HG02588 (cell line): ENCODE data around the gene GRK5.
A peak's percentile ranks its signal among the peaks of the same experiment; 100 is the strongest.

Experiments
- ATAC-seq: cut with Tn5 transposase; IDR thresholded peaks from one replicate; pipeline ENCODE4 v1.9.1; 2021; ENCODE audit warnings: mild to moderate bottlenecking, moderate library complexity; ENCODE audit not compliant: unreplicated experiment

GRK5 gene

GRCh38 chr10:119197921-119198320, 9.4 kb upstream of the GRK5 start:
- no peak for ATAC-seq

GRCh38 chr10:119198438-119198837, 8.9 kb upstream of the GRK5 start:
- no peak for ATAC-seq

DNA sequence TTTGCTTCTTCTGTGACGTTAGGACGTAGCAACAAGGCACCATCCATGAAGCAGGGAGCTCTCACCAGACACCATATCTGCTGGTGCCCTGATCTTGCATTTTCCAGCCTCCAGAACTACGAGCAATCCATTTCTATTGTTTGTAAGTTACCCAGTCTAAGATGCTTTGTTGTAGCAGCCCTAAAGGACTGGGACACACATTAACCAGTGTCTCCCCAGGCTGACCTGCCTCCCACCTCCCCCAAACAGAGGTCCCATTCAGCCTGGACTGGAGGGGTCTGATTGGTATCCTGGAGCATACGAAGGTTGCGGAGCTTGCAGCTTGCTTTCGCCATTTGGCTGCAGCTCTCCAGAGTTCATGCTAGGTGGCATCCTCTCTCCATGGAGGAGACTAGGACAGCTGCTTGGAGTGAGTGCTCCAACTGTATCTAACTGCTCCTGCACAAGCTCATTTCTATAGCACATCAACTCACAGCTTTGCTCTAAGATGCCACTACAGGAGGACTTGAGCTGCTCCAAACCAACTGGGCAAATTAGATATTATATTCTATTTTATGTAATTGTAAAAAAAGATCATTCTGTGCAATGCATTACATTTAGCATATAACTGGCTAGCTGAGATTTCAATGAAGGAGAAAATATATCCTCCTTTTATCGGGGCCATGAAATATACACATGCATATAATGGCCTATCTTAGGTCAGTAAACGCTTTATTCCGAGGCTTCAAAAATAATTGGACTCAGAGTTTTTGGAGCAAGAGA, 8.0 kb upstream of the GRK5 start:
- ATAC-seq = no peak

DNA sequence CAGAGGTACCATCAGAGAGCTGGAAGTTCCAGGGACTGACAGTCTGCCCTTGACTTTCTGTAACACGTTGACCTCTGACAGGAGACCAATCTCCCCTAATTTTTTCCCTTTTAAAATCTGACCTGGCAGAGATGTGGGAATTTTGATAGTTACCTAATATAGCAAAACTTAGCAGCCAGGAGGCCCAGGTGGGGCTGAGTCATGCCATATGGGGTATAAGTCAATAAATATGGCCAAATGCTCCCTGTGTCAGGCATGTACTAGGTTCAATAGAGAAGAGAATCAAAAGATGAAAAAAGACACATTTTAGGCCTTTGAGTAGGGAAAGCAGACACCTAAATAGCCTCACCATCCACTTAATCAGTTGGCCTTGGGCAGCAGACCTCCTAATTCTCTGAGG, 6.1 kb upstream of the GRK5 start:
- no peak for ATAC-seq

DNA sequence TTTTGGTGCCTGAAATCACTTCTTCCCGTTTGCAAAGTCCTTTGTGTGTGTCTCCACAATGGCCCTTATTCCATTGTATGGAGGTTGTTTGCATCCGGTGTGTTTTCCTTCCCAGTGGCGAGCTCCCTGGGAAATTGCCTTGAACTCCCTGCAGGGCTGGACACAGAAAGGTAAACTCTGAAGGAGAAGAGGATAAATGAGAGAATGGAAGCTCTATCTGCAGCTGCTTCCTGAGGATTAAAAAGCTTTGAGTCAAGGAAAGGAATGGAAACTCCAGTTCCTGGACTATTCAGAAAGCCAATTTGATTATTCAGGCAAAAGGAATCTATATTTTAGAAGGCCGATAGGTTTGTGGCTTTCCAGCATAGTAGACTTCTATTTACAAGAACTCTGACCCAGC, 4.4 kb upstream of the GRK5 start:
- ATAC-seq = no peak

- ATAC-seq = no peak
Measured at GRCh38 chr10:119205894-119206602, 1.3 kb upstream of the GRK5 start.

DNA sequence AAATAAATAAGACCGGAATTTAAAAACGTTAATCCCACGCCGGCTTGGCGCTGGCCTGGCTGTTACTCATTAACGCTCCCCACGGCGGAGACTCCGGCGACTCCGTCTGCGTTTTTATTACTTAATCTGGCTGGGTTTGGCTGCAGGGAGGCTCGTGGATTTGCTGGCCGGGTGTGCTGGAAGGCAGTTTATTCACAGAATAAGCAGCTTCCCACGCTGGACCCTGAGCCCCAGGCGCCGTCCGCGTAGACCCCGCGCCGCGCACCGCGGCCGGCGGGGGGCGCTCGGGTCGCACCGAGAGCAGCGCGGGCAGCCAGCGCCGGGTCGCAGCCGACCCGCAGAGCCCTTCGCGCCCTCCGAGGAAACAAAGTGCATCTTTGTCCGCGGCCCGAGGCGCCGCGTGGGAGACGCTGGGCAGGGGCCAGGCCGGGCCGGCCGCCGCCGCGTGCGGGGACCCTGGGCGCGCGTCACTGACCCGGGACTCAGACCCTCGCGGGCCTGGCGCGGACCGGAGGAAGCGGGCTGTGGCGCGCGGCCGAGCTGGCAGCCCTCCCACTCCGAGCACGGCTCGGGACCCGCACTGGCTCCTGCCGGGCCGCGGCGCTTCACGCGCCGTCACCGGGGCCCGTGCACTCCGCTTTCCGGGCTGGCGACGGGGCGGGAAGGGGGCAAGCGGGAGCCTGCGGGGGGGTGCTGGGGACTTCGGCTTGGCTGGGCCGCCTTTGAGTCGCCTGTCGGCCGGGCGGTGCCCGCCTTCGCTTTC, 587 bp upstream of the GRK5 start:
- peak; percentile 66 for ATAC-seq

- peak; percentile 1 for ATAC-seq
Measured at GRCh38 chr10:119207713-119208552, 562 bp downstream of the GRK5 start.

- no peak for ATAC-seq
Measured at GRCh38 chr10:119208553-119208940, 1.2 kb downstream of the GRK5 start.

DNA sequence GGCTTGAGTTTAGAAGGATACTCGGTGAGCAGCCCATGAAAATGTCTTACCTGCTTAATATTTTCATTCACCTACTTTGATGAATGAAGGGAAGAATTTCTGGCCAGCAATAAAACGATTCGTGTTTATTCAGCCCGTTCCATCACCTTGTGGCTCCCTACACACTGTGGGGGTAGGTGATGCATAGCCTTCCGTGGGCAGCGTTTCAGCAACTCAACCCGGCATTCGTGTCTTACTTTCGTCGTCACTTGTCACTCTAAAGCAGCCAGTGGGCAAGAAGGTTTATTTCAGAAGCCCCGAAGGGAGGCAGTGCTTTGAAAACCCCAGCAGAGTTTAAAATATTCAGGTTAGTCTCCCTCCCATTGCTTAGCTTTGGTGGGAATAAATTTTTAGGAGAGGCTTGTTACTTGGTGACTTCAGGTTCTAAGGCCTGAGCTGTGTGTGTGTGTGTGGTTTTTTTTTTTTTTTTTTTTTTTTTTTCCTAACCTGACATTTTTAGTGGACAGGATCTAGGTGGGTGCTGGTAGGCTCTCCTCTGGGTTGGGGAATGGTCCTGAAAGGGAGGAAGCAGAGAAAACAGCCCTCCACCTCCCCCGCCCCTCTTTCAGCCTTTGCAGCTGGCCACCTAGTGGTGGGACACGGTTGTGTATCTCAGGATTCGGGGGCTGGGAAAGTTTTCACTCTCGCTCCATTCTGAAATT, 1.8 kb downstream of the GRK5 start:
- ATAC-seq = no peak

GRCh38 chr10:119209736-119210355, 2.5 kb downstream of the GRK5 start:
- ATAC-seq = no peak

DNA sequence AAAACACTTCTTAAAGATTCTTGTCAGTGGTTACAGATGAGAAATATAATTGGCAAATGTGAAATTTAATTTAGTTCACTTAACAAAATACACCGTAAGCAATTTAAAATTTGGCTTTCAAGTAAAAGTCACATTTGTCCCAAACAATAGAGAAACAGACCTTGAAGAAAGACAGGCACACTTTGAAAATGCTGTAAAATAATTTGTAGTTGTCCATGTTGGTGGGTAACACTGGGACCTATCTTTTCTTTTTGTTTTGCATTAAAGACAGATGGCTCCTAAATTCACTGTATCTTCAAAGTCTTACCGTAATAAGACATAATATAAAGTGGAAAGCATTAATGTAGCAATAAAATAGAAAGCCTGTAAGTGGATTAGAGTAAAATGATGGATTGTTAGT, 3.3 kb downstream of the GRK5 start:
- ATAC-seq = no peak

DNA sequence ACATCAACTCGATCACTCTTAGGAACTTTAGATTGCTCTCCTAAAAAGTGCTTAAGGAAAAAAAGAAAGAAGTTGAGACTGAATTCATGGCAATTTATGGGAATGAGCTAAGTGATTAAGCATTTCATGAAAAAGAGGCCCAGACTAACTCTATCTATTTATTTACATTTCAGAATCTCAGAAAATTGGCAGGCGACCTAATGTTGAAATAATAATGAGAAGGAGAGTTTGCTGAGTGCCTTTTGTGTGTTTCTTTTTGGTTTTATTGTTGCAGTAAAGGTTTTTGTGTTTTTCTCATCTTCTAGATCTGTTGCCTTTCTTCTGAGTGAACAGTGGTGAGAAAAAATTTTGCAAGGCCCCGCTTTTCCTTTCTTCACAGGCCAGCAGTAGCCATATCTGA, 3.8 kb downstream of the GRK5 start:
- no peak for ATAC-seq

DNA sequence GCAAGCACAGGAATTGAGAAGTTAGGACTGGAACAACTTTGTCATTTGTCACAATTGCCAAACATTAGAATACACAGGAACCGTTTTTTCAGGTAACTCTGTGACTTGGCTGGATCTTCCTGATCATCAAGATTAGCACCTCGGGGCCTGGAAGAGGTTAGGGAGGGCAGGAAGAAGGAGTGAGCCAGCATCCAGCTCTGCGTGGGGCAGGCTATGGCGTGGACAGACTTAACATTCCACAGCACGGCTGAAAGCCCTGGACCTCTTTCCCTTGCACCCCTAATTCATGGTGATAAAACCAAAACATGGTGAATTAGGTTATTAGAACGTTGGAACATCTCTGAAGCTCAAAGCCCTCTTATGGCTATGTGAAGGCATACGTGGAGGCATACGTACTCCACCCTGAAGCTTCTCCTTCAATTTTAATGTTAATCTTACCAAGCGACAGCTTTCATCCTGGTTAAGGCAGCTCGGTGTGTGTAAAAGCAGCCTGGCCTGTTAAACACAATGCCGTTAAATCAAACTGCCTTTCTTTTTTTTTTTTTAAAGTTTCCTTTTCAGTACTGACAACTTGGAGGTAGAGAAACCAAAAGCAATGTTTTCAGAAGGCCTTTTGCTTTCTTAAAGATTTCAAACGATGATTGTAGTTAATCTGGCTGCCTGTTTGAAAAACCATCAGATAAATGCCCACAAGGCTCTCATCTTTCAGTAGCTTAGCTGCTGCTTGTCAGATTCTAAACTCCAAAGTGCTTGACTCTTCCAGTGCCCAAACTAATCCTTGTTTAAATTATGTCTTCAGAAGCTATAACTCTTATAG, 4.5 kb downstream of the GRK5 start:
- no peak for ATAC-seq

DNA sequence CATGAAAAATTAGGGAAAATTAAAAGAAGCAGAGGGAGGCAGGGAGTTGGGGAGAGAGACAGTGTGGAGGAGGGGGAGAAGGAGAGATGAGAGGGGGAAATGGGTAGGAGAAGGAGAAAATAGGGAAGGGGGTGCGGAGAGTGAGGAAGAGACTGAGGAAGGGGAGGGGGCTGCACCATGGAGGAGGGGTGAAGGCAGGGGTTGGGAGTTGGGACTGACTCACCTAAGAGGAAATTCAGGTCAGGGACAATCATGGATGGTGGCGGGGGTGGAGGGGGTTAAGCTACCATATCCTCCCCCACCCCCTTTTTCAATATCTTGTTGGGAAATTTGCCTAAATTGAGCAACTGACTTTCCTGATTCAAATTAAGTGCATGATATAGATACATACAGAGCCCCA, 8.0 kb downstream of the GRK5 start:
- no peak for ATAC-seq

DNA sequence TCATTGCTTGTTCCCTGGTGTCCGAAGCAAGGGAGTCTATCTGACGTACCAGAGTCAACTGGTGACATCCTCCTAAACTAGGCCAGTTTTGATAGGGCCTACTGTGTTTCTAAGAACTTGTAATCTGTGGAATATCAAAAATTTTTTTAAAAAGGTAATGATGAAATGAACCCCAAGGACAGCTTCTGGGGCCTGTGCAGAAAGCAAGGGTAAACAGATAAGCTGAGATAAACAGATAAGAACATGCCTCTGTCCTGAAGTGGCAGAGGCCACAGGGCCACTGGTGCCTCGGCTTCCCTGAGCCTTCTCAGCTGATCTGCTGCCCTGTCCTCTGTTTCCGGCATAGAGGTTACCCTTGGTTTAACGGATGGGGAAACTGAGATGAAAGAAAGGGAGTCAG, 8.8 kb downstream of the GRK5 start:
- no peak for ATAC-seq

- ATAC-seq = no peak
Measured at GRCh38 chr10:119217401-119217800, 10.0 kb downstream of the GRK5 start.

DNA sequence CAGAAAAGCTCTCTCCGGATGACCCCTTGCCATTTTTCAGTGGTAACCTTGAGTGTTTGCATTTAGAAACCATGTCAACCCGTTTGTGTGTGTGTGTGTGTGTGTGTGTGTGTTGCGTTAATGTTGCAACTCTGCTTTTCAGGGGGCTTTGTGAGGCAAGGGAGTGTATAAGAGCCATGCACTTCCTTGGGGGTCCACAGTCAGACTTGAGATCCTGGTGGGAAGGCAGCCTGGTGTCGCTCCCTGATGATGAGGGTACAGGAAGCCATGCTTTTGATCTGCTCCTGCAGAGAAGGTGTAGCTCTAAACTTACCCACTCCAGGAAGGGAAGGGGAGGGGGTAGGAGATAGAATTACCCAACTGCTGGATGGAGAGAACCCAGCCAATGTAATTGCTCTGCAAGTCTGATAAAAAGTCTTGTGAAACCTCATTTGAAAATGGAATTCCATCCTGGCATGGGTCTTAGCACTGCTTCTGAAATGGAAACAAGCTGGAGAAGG, 10.7 kb downstream of the GRK5 start:
- no peak for ATAC-seq

DNA sequence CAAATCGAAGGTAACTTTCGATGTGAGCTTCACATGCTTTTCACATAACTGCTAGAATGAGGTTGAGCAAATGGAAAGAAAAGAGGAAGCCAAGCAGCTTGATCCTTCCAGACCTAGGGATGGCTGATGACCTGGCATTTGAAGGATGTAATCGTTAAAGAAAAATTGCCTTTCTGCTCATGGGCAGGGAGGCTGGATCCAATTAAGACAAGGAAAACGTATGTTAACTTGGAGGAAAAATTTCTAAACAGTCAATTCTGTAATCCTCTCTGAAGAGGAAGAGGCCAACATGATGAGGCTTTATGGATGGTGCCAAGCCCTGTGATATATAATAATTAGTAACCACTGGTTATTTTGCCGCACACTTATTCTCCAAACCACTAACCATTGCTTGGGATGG, 12.5 kb downstream of the GRK5 start:
- no peak for ATAC-seq
